Endodermal cell (in vitro differentiated cells): ENCODE data around the gene ATP5MC2. TPM values are rescaled to one million over a fixed set of nuclear protein-coding genes. Genes with fewer than 3 reads are reported as not detected.

Experiments
- DNase-seq: peaks from one replicate; pipeline ENCODE4 v3.0.0-alpha.2; 2017
- H3K27ac ChIP-seq: 2 replicates; pipeline ENCODE4 v1.5.1; 2013; ENCODE audit warnings: mild to moderate bottlenecking, low read depth, low read length, moderate library complexity
- H3K27me3 ChIP-seq: 2 replicates; pipeline ENCODE4 v1.6.1; 2013; ENCODE audit warnings: mild to moderate bottlenecking, low read length, moderate library complexity; ENCODE audit not compliant: insufficient read depth, control insufficient read depth, poor library complexity, severe bottlenecking
- H3K36me3 ChIP-seq: 2 replicates; pipeline ENCODE4 v1.7.0; 2013; ENCODE audit warnings: mild to moderate bottlenecking, low read length, moderate library complexity; ENCODE audit not compliant: control insufficient read depth, insufficient read depth
- H3K4me1 ChIP-seq: one replicate; pipeline ENCODE4 v1.7.0; 2013; ENCODE audit warnings: low read length; ENCODE audit not compliant: control insufficient read depth, insufficient read depth
- H3K4me3 ChIP-seq: 2 replicates; pipeline ENCODE4 v1.5.1; 2013; ENCODE audit warnings: mild to moderate bottlenecking, low read length, moderate library complexity
- H3K9ac ChIP-seq: 2 replicates; pipeline ENCODE4 v1.6.1; 2013; ENCODE audit warnings: mild to moderate bottlenecking, low read length, moderate library complexity; ENCODE audit not compliant: poor library complexity, severe bottlenecking; ENCODE audit errors: extremely low read depth
- H3K9me3 ChIP-seq: 2 replicates; pipeline ENCODE4 v1.6.1; 2013; ENCODE audit warnings: mild to moderate bottlenecking, low read length, moderate library complexity; ENCODE audit not compliant: control insufficient read depth
- H3K27ac Mint-ChIP-seq: 2 replicates; pipeline ENCODE4 v1.8.0; 2020; ENCODE audit warnings: mixed read lengths
- H3K27me3 Mint-ChIP-seq: 2 replicates; pipeline ENCODE4 v1.8.0; 2021; ENCODE audit warnings: mild to moderate bottlenecking, mixed read lengths; ENCODE audit not compliant: insufficient read depth
- H3K36me3 Mint-ChIP-seq: 2 replicates; pipeline ENCODE4 v1.8.0; 2020; ENCODE audit warnings: low read depth, mixed read lengths
- H3K4me1 Mint-ChIP-seq: 2 replicates; pipeline ENCODE4 v1.8.0; 2020; ENCODE audit warnings: mixed read lengths
- H3K4me3 Mint-ChIP-seq: 2 replicates; pipeline ENCODE4 v1.8.0; 2020; ENCODE audit warnings: mild to moderate bottlenecking, moderate library complexity, mixed read lengths
- H3K9me3 Mint-ChIP-seq: 2 replicates; pipeline ENCODE4 v1.8.0; 2020; ENCODE audit warnings: mild to moderate bottlenecking, mixed read lengths
- WGBS, 2 experiments: methylation state at CpG; one replicate each; pipeline versions ENCODE4 v1.1.5 to v1.1.7; 2013; ENCODE audit warnings: missing lambda C conversion rate in 2 of 2, mixed read lengths in 1 of 2; ENCODE audit not compliant: insufficient coverage in 1 of 2, insufficient read length in 1 of 2; 5-methylcytosine and 5-hydroxymethylcytosine counted together
- total RNA-seq, 2 donors: library from RNA; stranded (reverse); fragmentation: NEBNext Ultra II Directional in 1 of 2; extraction: Animal tissue kit (Norgen Biotek cat#: 25700) in 1 of 2; gene quantifications; 2 replicates in 1 of 2; 3 replicates in 1 of 2; pipeline ENCODE4 v1.2.1, GENCODE V29; 2021
- TF ChIP-seq, protein P1 (sequence below): fragments of 200-600 bp; sonication (generic); conservative IDR thresholded peaks from 2 replicates; pipeline ENCODE4 v1.5.0; 2021; ENCODE audit warnings: antibody characterized with exemption, mild to moderate bottlenecking

Gene ATP5MC2
- total RNA-seq, 2 donors from 2014 or later, result 299 to 307 TPM

DNA sequence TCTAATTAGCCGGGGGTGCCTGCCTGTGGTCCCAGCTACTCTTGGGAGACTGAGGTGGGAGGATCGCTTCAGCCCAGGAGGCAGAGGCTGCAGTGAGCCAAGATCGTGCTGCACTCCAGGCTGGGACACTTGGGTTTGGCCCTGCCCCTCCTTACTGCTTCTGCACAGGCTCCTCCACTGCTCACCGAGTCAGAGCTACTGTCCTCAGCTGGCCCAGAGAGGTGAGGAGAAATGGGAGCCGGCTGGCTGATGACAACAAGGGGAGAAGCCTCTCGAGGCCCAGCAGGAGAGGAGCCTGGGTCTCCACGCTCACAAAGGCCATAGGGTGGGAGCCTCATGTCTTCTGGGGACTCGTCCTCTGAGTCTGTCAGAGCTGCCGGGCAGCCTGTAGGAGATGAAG, 37.6 kb upstream of the ATP5MC2 start:
- DNase-seq, result no peak
- no peak overlapping the region for H3K4me3 Mint-ChIP-seq
- H3K4me1 ChIP-seq, result peaks cover 5% of the 10 kb centered on the region

DNA sequence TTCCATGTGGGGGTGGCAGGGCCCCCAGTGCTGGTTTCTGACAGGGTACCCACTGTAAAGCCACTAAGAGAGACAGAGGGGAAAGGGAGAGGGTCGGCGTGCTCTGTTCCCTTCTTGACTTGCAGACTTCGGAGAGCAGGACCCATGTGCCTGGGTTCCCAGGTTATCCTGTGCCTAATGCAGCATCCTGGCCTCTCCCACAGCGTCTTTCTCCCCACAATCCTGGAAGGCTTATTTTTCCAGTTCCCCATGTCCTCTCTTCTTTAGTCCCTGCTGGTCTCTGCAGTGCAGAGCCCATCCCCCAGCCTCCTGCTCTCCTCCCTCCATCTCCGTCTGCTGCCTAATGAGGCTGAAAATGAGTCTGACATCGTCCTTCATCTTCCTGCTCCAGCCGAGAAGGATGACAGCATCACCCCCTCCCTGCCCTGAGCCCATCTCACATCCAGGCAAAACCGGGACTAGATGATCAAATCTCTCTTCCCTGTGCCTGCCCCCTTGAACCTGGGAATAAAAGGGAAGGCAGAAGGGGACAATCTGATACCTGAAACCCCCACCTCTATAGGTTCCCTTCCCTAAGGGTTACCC, 36.3 kb upstream of the ATP5MC2 start:
- Histone ChIP-seq H3K27me3 (peaks cover 14% of the 10 kb centered on the region), H3K27ac (no peak overlapping the region), H3K9me3 (no peaks in the 10 kb centered on the region), H3K9ac (no peak overlapping the region), H3K4me3 (no peak overlapping the region), H3K36me3 (no peaks in the 10 kb centered on the region), H3K4me1 (peaks cover 5% of the 10 kb centered on the region)
- no peak for DNase-seq
- H3K36me3 Mint-ChIP-seq, result peaks cover 22% of the 10 kb centered on the region
- WGBS, 2 experiments, result 75 to 83% methylated on average over 3 to 8 of the region's 8 CpGs
- H3K27me3 Mint-ChIP-seq, result peaks cover 20% of the 10 kb centered on the region
- H3K9me3 Mint-ChIP-seq, result no peaks in the 10 kb centered on the region
- TF ChIP-seq, protein P1, sequence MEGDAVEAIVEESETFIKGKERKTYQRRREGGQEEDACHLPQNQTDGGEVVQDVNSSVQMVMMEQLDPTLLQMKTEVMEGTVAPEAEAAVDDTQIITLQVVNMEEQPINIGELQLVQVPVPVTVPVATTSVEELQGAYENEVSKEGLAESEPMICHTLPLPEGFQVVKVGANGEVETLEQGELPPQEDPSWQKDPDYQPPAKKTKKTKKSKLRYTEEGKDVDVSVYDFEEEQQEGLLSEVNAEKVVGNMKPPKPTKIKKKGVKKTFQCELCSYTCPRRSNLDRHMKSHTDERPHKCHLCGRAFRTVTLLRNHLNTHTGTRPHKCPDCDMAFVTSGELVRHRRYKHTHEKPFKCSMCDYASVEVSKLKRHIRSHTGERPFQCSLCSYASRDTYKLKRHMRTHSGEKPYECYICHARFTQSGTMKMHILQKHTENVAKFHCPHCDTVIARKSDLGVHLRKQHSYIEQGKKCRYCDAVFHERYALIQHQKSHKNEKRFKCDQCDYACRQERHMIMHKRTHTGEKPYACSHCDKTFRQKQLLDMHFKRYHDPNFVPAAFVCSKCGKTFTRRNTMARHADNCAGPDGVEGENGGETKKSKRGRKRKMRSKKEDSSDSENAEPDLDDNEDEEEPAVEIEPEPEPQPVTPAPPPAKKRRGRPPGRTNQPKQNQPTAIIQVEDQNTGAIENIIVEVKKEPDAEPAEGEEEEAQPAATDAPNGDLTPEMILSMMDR, result no peak
- H3K4me1 Mint-ChIP-seq, result no peaks in the 10 kb centered on the region
- no peak overlapping the region for H3K27ac Mint-ChIP-seq
- no peak overlapping the region for H3K4me3 Mint-ChIP-seq

More for the DNA sequence above, 37.6 kb upstream of the ATP5MC2 start:
- H3K27ac Mint-ChIP-seq, result no peak overlapping the region
- Histone ChIP-seq H3K27me3 (peaks cover 13% of the 10 kb centered on the region), H3K9me3 (no peaks in the 10 kb centered on the region), H3K36me3 (no peaks in the 10 kb centered on the region), H3K9ac (no peak overlapping the region), H3K27ac (no peak overlapping the region), H3K4me3 (no peak overlapping the region)
- TF ChIP-seq, protein P1, result no peak
- H3K27me3 Mint-ChIP-seq, result peaks cover 13% of the 10 kb centered on the region
- no peaks in the 10 kb centered on the region for H3K4me1 Mint-ChIP-seq
- peaks cover 25% of the 10 kb centered on the region for H3K36me3 Mint-ChIP-seq
- WGBS, 2 experiments, result 90 to 92% methylated on average over 5 to 9 of the region's 9 CpGs
- H3K9me3 Mint-ChIP-seq, result no peaks in the 10 kb centered on the region

DNA sequence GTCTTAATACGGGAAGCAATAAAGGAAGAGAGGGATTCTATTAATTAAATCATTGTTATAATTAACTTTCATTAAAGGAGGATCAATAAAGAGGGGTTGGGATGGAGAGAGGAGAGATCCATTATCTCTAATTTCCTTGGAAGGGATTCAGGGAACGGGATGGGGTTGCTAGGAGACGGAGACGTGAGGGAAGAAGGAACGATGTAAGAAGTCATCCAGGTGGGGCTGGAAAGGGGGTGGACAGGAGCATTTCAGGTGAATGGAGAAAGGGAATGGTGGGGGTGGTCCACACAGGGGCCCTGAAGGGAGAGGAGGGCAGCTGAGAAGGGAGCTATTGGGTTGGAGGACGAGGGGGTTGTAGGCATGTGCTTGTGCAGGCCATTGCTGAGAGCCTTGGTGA, 34.2 kb upstream of the ATP5MC2 start:
- Mint-ChIP-seq H3K27ac (no peak overlapping the region), H3K4me1 (no peaks in the 10 kb centered on the region), H3K36me3 (peaks cover 15% of the 10 kb centered on the region), H3K4me3 (no peak overlapping the region), H3K9me3 (no peaks in the 10 kb centered on the region), H3K27me3 (peaks cover 38% of the 10 kb centered on the region)
- no peaks in the 10 kb centered on the region for H3K36me3 ChIP-seq
- H3K9me3 ChIP-seq, result no peaks in the 10 kb centered on the region
- H3K27ac ChIP-seq, result no peak overlapping the region
- 75 to 76% methylated on average over 5 of the region's 6 CpGs for WGBS, 2 experiments
- DNase-seq, result no peak
- H3K27me3 ChIP-seq, result peaks cover 28% of the 10 kb centered on the region
- TF ChIP-seq, protein P1, result no peak
- H3K4me3 ChIP-seq, result no peak overlapping the region
- H3K4me1 ChIP-seq, result peaks cover 5% of the 10 kb centered on the region
- H3K9ac ChIP-seq, result no peak overlapping the region
